ENCODE results near the gene SENP8.
A peak's percentile ranks its signal among the peaks of the same experiment; 100 is the strongest.

The SENP8 gene

GRCh38 chr15:72113347-72114031 is 4.7 kb upstream of the SENP8 start:
- no peak for DNase-seq (ENCODE audit: low read depth in 2 of 2)

DNA sequence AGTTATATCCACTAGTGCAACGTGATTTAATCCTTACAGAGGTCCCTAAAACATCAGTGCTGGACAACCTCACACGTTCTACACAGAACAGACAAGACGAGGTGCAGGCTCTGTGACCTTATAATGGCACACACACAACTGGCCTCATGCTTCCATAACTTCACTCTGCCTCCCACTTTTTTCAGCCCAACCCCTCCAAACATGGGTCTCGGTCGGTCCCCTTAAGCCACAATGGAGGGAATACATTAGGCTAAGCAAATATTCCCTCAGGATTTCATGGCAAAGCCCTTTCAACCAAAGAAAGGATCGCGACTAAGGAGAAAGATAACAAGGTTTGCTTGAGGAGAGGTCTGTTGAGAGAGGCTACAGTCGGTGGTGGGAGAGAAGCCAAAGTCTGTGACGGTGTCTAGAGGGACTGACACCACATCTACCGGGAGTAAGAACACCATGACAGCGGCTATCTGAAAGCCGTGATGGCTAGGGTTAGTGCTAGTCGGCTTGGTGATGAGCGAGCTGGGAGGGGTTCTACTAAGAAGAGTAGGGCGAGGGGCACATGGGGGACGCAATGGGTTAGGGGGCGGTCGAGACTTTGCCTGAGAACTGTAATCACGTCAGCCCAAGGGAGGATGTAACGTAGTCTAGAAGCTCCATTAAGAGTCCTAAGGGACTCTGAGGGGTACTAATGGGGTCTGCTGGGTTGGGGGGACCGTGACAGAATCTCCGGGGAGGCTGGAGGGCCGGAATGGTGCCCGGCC is 1.3 kb upstream of the SENP8 start:
- no peak for DNase-seq (ENCODE audit: low read depth in 2 of 2)

DNA sequence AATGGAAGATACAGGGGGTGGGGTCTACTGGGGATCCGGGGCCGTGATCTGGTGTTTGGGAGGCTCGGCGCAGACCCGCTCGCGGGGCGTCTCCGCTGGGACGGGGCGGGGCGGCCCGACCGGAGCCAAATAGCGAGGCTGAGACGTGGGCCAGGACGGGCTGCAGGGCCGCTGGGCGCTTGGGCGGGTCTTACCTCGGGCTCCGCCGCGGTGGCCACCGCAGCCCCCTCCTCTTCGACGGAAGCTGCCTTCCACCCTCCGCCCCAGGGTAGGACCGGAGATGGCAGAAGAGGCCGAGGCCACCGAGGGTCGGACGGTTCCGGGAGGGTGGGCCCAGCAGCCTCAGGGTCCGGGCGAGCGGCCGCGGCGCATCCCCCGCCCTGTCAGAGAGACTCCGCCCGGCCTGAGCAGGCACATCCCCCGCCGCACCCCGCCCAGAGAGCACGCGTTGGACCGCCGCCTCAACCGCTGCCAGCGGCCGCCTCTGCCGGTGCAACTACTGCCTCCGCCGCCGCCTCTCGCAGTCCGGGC is 652 bp upstream of the SENP8 start:
- DNase-seq (ENCODE audit: low read depth in 2 of 2), result peak; percentile 56 to 70

DNA sequence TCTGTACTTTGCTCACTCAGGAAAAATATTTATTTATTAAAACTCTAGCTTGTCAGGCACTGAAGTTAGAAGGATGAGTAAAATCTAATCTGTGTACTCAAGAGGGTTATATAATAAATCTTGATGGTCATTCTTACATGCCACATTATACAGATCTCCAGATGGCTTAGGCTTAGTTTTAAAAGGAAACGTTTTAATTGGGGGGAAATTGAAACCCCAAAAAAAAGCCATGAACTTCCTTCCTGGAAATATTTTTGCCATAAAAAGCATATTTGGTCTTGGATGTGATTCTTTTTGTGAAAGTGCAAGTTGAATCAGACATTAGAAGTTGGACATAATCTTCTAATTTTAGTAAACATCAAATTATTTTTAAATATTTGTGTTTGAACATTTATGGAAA is 6.0 kb downstream of the SENP8 start:
- DNase-seq (ENCODE audit: low read depth in 2 of 2), result no peak

- DNase-seq (ENCODE audit: low read depth in 2 of 2), result no peak
Measured at GRCh38 chr15:72127724-72128322, 9.6 kb downstream of the SENP8 start.

DNA sequence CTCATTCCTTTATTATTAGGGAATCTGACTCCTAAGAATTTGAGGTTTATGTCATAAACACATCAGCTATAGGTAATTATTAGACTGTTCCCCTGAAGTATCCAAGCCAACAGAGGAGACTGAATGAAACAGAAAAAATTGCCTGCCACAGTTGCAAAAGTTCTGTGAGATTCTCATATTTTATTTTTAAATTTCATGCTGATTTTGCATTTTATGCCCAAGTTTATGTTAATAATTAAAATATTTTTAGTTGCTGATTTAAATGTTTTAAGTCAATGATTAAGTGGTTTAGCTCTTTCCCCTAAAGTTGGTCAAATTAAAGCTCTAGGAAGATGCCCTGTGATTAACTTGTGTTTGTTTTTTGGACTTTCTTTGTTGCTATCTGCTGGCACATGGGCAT is 10.2 kb downstream of the SENP8 start:
- no peak for DNase-seq (ENCODE audit: low read depth in 2 of 2)

DNA sequence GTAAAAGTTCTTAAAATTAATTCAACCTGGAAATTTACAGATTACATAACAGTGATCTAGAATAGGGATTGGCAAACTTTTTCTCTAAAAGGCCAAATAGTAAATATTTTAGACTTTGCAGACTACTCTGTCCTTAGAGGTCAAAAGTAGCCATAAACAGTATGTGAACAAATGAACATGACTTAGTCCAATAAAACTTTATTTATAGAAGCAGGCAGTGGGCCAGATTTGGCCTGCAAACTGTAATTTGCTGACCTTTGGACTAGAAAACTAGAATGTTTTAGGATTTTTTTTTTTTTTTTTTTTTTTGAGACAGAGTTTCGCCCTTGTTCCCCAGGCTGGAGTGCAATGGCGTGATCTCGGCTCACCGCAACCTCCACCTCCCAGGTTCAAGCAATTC is 12.1 kb downstream of the SENP8 start:
- no peak for DNase-seq (ENCODE audit: low read depth in 2 of 2)

GRCh38 chr15:72131922-72132321 is 13.7 kb downstream of the SENP8 start:
- no peak for DNase-seq (ENCODE audit: low read depth in 2 of 2)

GRCh38 chr15:72133211-72133610 is 15.0 kb downstream of the SENP8 start:
- no peak for DNase-seq (ENCODE audit: low read depth in 2 of 2)

- no peak for DNase-seq (ENCODE audit: low read depth in 2 of 2)
Measured at GRCh38 chr15:72135719-72136118, 17.5 kb downstream of the SENP8 start.

- DNase-seq (ENCODE audit: low read depth in 2 of 2), result no peak
Measured at GRCh38 chr15:72136170-72137051, 18.2 kb downstream of the SENP8 start.

DNA sequence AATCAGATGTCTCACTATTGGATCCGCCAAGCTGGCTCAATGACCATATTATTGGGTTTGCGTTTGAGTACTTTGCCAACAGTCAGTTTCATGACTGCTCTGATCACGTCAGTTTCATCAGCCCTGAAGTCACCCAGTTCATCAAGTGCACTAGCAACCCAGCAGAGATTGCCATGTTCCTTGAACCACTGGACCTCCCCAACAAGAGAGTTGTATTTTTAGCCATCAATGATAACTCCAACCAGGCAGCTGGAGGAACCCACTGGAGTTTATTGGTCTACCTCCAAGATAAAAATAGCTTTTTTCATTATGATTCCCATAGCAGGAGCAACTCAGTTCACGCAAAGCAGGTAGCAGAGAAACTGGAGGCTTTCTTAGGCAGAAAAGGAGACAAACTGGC is 21.5 kb downstream of the SENP8 start:
- DNase-seq (ENCODE audit: low read depth in 2 of 2), result no peak

- DNase-seq (ENCODE audit: low read depth in 2 of 2), result no peak
Measured at GRCh38 chr15:72140088-72140487, 21.9 kb downstream of the SENP8 start.

GRCh38 chr15:72141171-72142084 is 23.2 kb downstream of the SENP8 start:
- no peak for DNase-seq (ENCODE audit: low read depth in 2 of 2)

DNA sequence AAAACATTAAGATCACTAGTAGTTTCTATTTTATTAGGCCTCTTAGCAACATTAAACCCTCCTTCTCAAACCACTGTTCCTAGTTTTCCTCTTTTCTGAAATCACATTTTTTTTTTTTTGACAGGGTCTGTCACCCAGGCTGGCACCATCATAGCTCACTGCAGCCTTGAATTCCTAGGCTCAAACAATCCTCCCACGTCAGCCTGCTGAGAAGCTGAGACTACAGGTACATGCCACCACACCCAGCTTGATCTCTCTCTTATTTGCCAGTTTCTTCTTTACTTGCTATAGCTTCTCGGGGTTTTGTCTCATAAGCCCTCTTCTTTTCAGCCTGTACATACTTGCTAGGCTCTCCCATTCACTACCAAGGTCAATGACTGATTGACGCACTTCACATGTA is 28.0 kb downstream of the SENP8 start:
- no peak for DNase-seq (ENCODE audit: low read depth in 2 of 2)

DNA sequence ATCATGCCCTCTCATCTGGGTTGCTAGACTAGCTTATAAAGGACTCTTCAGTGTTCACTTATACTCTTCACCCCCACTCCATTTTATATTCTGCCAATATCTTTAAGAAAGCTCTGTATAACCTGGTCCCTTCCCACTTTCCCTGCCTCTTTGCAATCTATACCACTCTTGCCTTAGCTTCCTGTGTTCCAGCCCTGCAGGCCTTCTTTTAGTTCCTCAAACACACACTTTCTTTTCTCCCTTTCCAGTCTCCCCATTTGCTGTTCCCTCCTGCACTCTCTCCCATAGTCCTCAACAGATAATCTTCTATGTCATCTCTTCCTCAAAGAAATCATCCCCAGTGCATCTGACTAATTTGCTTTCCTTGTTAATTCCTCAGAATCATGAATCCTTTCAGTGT is 28.7 kb downstream of the SENP8 start:
- DNase-seq (ENCODE audit: low read depth in 2 of 2), result no peak

GRCh38 chr15:72147418-72147817 is 29.2 kb downstream of the SENP8 start:
- no peak for DNase-seq (ENCODE audit: low read depth in 2 of 2)

- DNase-seq (ENCODE audit: low read depth in 2 of 2), result no peak
Measured at GRCh38 chr15:72153269-72154000, 35.2 kb downstream of the SENP8 start.

DNA sequence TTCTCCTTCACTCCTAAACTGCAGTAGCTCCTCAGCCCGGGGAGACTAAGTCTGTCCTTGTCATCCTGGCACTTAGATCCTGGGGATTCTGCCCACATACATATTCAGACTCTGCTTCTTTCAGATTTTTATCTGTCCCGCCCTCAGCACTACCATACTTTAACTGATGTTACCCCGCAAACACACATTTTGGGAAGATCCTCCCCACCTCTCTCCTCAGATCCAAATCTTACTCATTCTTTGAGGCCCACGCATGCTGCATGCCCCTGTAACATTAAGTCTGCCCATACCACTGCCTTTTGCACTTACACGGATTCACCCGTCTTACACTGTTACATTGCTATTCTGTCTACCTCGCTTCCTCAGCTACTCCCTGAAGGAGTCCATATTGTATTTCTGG is 36.1 kb downstream of the SENP8 start:
- no peak for DNase-seq (ENCODE audit: low read depth in 2 of 2)

DNA sequence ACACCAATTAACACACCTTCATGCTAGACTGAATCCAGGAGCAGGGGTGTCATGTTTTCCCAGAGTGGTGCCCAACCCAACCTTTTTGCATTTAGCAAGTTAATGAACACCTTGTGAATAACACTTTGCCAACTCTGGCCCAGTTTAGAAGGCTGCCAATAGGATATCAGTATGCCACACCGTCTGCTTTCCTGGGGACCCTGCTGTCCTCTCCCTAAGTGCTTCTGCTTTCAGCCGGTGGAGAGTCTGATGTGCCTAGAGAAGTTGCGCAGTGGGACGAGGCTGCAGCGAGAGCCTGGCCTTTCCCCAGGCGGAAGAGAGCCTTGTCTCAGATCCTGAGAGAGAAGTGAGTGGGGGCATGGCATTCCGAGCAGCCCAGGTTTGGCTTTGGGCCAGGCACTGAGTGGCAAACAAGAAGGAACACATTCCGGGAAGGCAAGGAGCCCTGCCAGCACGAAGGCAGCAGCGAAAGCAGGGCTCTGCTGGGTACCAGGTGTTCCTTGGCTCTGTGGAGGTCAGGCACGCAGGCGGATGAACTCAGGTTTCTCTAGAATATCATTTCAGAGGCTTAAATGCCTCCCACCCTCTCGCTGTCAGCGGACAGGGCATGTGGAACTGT is 36.9 kb downstream of the SENP8 start:
- DNase-seq (ENCODE audit: low read depth in 2 of 2), result no peak

All from stimulated activated CD4-positive, alpha-beta T cell treated with anti-CD3 and anti-CD28 coated beads, Interleukin-15, amount 100 ng/mL, for 48 hours (primary cell).